Upper lobe of right lung (tissue), 1 donor: ENCODE results near the gene HNRNPA2B1. TPM values are rescaled to one million over a fixed set of nuclear protein-coding genes. Genes with fewer than 3 reads are reported as not detected.

Experiments used
- ATAC-seq: fragments of 200-7000 bp; cut with Tn5 transposase; one replicate; pipeline ENCODE4 v1.9.1; 2020; ENCODE audit warnings: mild to moderate bottlenecking, moderate library complexity
- DNase-seq: peaks from one replicate; pipeline ENCODE4 v3.0.0-alpha.2; 2020
- H3K27ac ChIP-seq: fragments of 200-600 bp; one replicate; pipeline ENCODE4 v1.8.0; 2022
- H3K27me3 ChIP-seq: fragments of 200-600 bp; one replicate; pipeline ENCODE4 v1.8.0; 2022; ENCODE audit warnings: mild to moderate bottlenecking
- H3K36me3 ChIP-seq: fragments of 200-600 bp; one replicate; pipeline ENCODE4 v1.8.0; 2022
- H3K4me1 ChIP-seq: fragments of 200-600 bp; one replicate; pipeline ENCODE4 v1.8.0; 2022
- H3K4me3 ChIP-seq: fragments of 200-600 bp; one replicate; pipeline ENCODE4 v1.8.0; 2022; ENCODE audit warnings: mild to moderate bottlenecking
- H3K9me3 ChIP-seq: fragments of 200-600 bp; one replicate; pipeline ENCODE4 v1.8.0; 2022
- CTCF ChIP-seq: fragments of 200-600 bp; IDR thresholded peaks from one replicate; pipeline ENCODE4 v1.8.0; 2022; ENCODE audit warnings: antibody characterized with exemption
- intact Hi-C: fragments of 100-400 bp; cut with DNase I; formaldehyde crosslinking; loops from one replicate; pipeline ENCODE4 v1.11.0; 2022
- total RNA-seq: library from RNA; stranded (reverse); fragmentation: NEBNext Ultra II Directional; extraction: Animal tissue kit (Norgen Biotek cat#: 25700); gene quantifications from one replicate; pipeline ENCODE4 v1.2.1, GENCODE V29; 2021
- donor health status: DM: no; HTN: yes; CAD: no; lungs with severe emphysema.

HNRNPA2B1 gene
- total RNA-seq, 1 donor from 2014 or later, result 343 TPM

DNA sequence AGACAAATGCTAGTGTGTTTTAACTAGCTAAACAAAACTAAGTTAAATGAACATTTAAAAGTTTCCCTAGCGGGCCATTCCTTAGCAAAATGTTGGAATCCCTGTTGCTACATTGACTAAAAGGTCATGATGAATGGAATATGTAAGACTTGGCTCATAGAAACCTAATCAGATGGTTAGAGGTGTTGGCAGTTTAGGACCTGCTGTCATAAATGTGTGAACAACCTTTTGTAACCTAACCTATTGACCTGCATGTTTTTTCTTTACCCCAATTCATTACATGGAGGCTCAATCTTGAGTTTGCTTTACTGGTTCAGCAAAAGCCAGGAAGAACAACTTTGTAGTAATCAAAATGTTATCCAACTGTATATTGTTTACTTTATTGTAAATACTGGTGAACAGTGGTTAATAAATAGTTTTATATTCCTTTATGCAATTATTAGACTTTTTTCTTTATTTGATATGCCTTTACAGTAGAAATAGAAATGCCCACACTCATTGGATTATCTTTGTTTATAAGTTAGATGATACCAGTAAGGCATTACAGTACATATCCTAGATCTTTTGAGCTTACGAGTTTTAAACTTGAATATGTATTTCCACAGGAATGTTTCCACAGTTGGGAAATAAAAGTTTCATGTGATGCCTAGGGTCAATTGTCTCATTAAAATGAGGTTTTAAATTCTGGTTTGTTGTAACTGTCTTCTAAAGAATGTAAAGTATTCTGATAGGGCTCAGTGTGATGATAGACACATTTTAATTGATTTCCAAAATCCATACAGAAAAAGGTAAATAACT lies 12.6 kb upstream of the HNRNPA2B1 start:
- H3K27ac ChIP-seq, result no peak overlapping the region
- no peaks in the 10 kb centered on the region for H3K9me3 ChIP-seq
- peaks cover 48% of the 10 kb centered on the region for H3K36me3 ChIP-seq
- TF ChIP-seq CTCF, result no peak
- ATAC-seq (no peak), DNase-seq (no peak)
- no peak overlapping the region for H3K4me3 ChIP-seq
- no peaks in the 10 kb centered on the region for H3K4me1 ChIP-seq
- intact Hi-C loops, result no loop called here
- H3K27me3 ChIP-seq, result no peaks in the 10 kb centered on the region

GRCh38 chr7:26208040-26208439 lies 7.5 kb upstream of the HNRNPA2B1 start:
- H3K9me3 ChIP-seq, result no peaks in the 10 kb centered on the region
- peaks cover 70% of the 10 kb centered on the region for H3K36me3 ChIP-seq
- no peak overlapping the region for H3K27ac ChIP-seq
- no peak for TF ChIP-seq CTCF
- no peak overlapping the region for H3K4me3 ChIP-seq
- no peak for ATAC-seq
- DNase-seq, result no peak
- H3K27me3 ChIP-seq, result no peaks in the 10 kb centered on the region
- H3K4me1 ChIP-seq, result peaks cover 20% of the 10 kb centered on the region
- intact Hi-C loops, result no loop called here

DNA sequence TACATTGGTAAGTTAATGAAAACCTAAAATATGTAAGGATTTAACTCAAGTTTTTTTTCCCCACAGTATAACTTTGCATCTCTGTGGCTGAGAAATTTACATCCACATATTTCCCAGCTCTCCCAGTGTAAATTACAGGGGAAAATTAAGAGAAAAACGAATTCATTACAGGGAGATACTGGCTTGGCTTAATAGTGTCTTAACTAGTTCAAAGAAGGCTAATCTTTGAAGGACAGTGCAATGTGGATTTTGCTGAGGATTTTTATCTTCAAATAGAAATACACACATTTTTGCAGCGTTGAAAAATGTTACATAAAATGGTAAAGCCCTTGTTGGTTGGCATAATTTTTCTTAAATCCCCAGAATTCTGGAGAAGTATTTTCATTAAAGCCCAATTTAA lies 2.5 kb upstream of the HNRNPA2B1 start:
- Histone ChIP-seq H3K4me1 (peaks cover 23% of the 10 kb centered on the region), H3K4me3 (peak overlapping the region; percentile 89), H3K27me3 (no peaks in the 10 kb centered on the region), H3K36me3 (peaks cover 35% of the 10 kb centered on the region), H3K9me3 (no peaks in the 10 kb centered on the region), H3K27ac (no peak overlapping the region)
- intact Hi-C loops, result no loop called here
- DNase-seq (no peak), ATAC-seq (no peak)
- no peak for TF ChIP-seq CTCF

DNA sequence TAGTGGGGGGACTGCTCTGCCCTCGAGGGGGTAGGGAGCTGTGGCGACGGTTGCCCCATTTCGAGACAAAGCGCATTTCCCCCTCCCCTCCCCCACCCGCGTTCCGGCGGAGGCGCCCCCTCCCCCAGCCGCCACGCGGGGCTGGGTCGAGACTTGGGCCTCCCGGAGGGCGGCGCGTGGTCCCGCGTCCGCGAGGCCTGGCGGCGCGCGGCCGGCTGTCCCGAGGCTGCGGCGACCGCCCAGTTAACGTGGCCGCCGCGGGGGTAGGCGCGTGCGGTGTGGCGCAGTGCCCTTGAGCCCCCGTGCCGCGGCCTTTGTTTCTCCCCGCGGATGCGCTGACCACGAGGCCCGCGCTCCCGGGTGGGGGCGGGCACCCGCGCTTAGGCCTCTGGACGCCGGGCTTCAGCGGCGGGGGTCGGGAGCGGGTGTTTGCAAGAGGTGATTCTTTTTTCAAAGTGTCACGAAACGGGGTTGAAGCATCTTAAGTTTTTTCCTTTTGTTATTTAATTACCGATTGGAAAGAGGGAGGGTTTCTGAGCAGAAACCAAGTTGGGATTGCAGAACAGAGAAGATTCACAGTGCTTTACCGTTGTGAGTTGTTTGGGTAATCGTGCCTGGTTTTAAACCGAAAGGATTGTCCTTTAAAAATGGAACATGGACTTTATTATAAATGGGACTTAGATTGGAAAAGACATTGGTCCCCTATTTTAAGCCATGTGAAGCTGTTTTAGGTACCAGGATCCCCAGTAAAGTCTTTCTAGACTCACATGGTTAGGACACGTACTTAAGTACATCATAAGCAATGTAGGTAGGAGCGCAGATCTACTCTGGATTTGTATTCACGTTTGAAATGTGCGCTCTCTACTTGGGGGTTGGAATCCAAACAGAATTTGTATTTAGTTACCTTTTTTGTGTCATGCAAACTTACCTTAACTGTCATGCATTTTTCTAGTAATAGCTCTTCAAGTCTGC lies 1.8 kb upstream of the HNRNPA2B1 start:
- no peaks in the 10 kb centered on the region for H3K9me3 ChIP-seq
- peak; percentile 30 for ATAC-seq

More for the DNA sequence above, 1.8 kb upstream of the HNRNPA2B1 start:
- peak overlapping the region; percentile 89 for H3K4me3 ChIP-seq
- peak overlapping the region; percentile 99 for H3K27ac ChIP-seq
- TF ChIP-seq CTCF, result no peak
- peaks cover 30% of the 10 kb centered on the region for H3K4me1 ChIP-seq
- no peaks in the 10 kb centered on the region for H3K27me3 ChIP-seq
- H3K36me3 ChIP-seq, result peaks cover 35% of the 10 kb centered on the region
- DNase-seq, result peak; percentile 84
- intact Hi-C loops, result no loop called here
